ENCODE data around the gene IQSEC3. TPM values are rescaled to one million over a fixed set of nuclear protein-coding genes. Genes with fewer than 3 reads are reported as not detected.
A peak's percentile ranks its signal among the peaks of the same experiment; 100 is the strongest.
"Not testable (repeated sequence)": the region's sequence is repeated elsewhere in the genome, so short reads cannot be mapped to it uniquely, and the experiment has no call there.

The IQSEC3 gene
- total and polyA plus RNA-seq, 2 of the 13 experiments (the other 11 are each of a cell fraction or from before 2014, with no cell fraction given): not detected

GRCh38 chr12:44352-44751 is 22.2 kb upstream of the IQSEC3 start:
- H3K27me3 ChIP-seq (ENCODE audit: control insufficient read depth in 1 of 2, insufficient read depth in 2 of 2, low read length in 2 of 2): peaks cover 0 to 13% of the 10 kb centered on the region in 2 experiments; a peak in 2 of 5 replicates
- H3K4me1 ChIP-seq (ENCODE audit: insufficient read depth, low read length); H3K4me2 ChIP-seq (ENCODE audit: low read depth, low read length); H3K4me3 ChIP-seq (replicated peaks in 1 of 3; ENCODE audit: insufficient read depth in 1 of 3, low read depth in 2 of 3, low read length in 3 of 3); H3K9ac ChIP-seq (ENCODE audit: insufficient read depth, low read depth, low read length); H4K20me1 ChIP-seq (ENCODE audit: insufficient read depth, low read length); H2AFZ ChIP-seq (ENCODE audit: low read length); H3K27ac ChIP-seq (ENCODE audit: extremely low read length, insufficient read depth, low read length); FAIRE-seq; in situ Hi-C loops (cut with HindIII; ENCODE audit: extremely low pct_ligation_motif_present, low pct_unique_long_range_greater_than_20kb); H3K79me2 ChIP-seq (ENCODE audit: insufficient read depth, low read length); intact Hi-C loops (cut with micrococcal nuclease; ENCODE audit: unreplicated experiment); H3K36me3 ChIP-seq (replicated peaks in 1 of 2; ENCODE audit: control insufficient read depth in 1 of 2, insufficient read depth in 2 of 2, low read length in 2 of 2); H3K9me3 ChIP-seq (ENCODE audit: low read length); BruUV-seq (replicated peaks); POLR2A ChIA-PET; DNase-seq (ENCODE audit: low spot score); CTCF ChIA-PET (ENCODE audit: low intra/inter-chr PET ratio, low total read pairs); ATAC-seq: not testable (repeated sequence)
- WGBS (ENCODE audit: low lambda C conversion rate): 15% methylated on average over 5 of the region's 8 CpGs

- BruUV-seq (replicated peaks); H3K27ac ChIP-seq (ENCODE audit: extremely low read length, insufficient read depth, low read length); H3K36me3 ChIP-seq (replicated peaks in 1 of 2; ENCODE audit: control insufficient read depth in 1 of 2, insufficient read depth in 2 of 2, low read length in 2 of 2); POLR2A ChIA-PET; H4K20me1 ChIP-seq (ENCODE audit: insufficient read depth, low read length); H3K4me3 ChIP-seq (replicated peaks in 1 of 3; ENCODE audit: insufficient read depth in 1 of 3, low read depth in 2 of 3, low read length in 3 of 3); DNase-seq (ENCODE audit: low spot score); H3K9me3 ChIP-seq (ENCODE audit: low read length); H3K4me1 ChIP-seq (ENCODE audit: insufficient read depth, low read length); H3K27me3 ChIP-seq (ENCODE audit: control insufficient read depth in 1 of 2, insufficient read depth in 2 of 2, low read length in 2 of 2); in situ Hi-C loops (cut with HindIII; ENCODE audit: extremely low pct_ligation_motif_present, low pct_unique_long_range_greater_than_20kb); H2AFZ ChIP-seq (ENCODE audit: low read length); H3K4me2 ChIP-seq (ENCODE audit: low read depth, low read length); FAIRE-seq; CTCF ChIA-PET (ENCODE audit: low intra/inter-chr PET ratio, low total read pairs); H3K9ac ChIP-seq (ENCODE audit: insufficient read depth, low read depth, low read length); H3K79me2 ChIP-seq (ENCODE audit: insufficient read depth, low read length); intact Hi-C loops (cut with micrococcal nuclease; ENCODE audit: unreplicated experiment): not testable (repeated sequence)
- ATAC-seq: peak; percentile 57
- 19% methylated on average over 6 of the region's 6 CpGs for WGBS (ENCODE audit: low lambda C conversion rate)
Observed at GRCh38 chr12:45235-45990, 21.2 kb upstream of the IQSEC3 start.

- WGBS (ENCODE audit: low lambda C conversion rate): no CpG with 5 or more reads among the region's 5 CpGs
Observed at GRCh38 chr12:45991-46358, 20.6 kb upstream of the IQSEC3 start.

GRCh38 chr12:46542-46941 is 20.0 kb upstream of the IQSEC3 start:
- in situ Hi-C loops (cut with HindIII; ENCODE audit: extremely low pct_ligation_motif_present, low pct_unique_long_range_greater_than_20kb); CTCF ChIA-PET (ENCODE audit: low intra/inter-chr PET ratio, low total read pairs); H3K4me3 ChIP-seq (replicated peaks in 1 of 3; ENCODE audit: insufficient read depth in 1 of 3, low read depth in 2 of 3, low read length in 3 of 3); H4K20me1 ChIP-seq (ENCODE audit: insufficient read depth, low read length); DNase-seq (ENCODE audit: low spot score); POLR2A ChIA-PET; H3K27ac ChIP-seq (ENCODE audit: extremely low read length, insufficient read depth, low read length); H3K79me2 ChIP-seq (ENCODE audit: insufficient read depth, low read length); BruUV-seq (replicated peaks); H3K9me3 ChIP-seq (ENCODE audit: low read length); intact Hi-C loops (cut with micrococcal nuclease; ENCODE audit: unreplicated experiment); H3K4me1 ChIP-seq (ENCODE audit: insufficient read depth, low read length); H3K36me3 ChIP-seq (replicated peaks in 1 of 2; ENCODE audit: control insufficient read depth in 1 of 2, insufficient read depth in 2 of 2, low read length in 2 of 2); H3K9ac ChIP-seq (ENCODE audit: insufficient read depth, low read depth, low read length); H3K4me2 ChIP-seq (ENCODE audit: low read depth, low read length); FAIRE-seq; ATAC-seq; H2AFZ ChIP-seq (ENCODE audit: low read length): not testable (repeated sequence)
- WGBS (ENCODE audit: low lambda C conversion rate): 5% methylated on average over 5 of the region's 5 CpGs
- H3K27me3 ChIP-seq (ENCODE audit: control insufficient read depth in 1 of 2, insufficient read depth in 2 of 2, low read length in 2 of 2): peaks cover 0 to 12% of the 10 kb centered on the region in 2 experiments; a peak in 1 of 5 replicates

More at GRCh38 chr12:45991-46358, 20.6 kb upstream of the IQSEC3 start:
- FAIRE-seq; CTCF ChIA-PET (ENCODE audit: low intra/inter-chr PET ratio, low total read pairs); H3K4me1 ChIP-seq (ENCODE audit: insufficient read depth, low read length); H3K9ac ChIP-seq (ENCODE audit: insufficient read depth, low read depth, low read length); H3K27ac ChIP-seq (ENCODE audit: extremely low read length, insufficient read depth, low read length); H2AFZ ChIP-seq (ENCODE audit: low read length); BruUV-seq (replicated peaks); H4K20me1 ChIP-seq (ENCODE audit: insufficient read depth, low read length); H3K27me3 ChIP-seq (ENCODE audit: control insufficient read depth in 1 of 2, insufficient read depth in 2 of 2, low read length in 2 of 2); H3K4me3 ChIP-seq (replicated peaks in 1 of 3; ENCODE audit: insufficient read depth in 1 of 3, low read depth in 2 of 3, low read length in 3 of 3); in situ Hi-C loops (cut with HindIII; ENCODE audit: extremely low pct_ligation_motif_present, low pct_unique_long_range_greater_than_20kb); H3K9me3 ChIP-seq (ENCODE audit: low read length); intact Hi-C loops (cut with micrococcal nuclease; ENCODE audit: unreplicated experiment); DNase-seq (ENCODE audit: low spot score); H3K36me3 ChIP-seq (replicated peaks in 1 of 2; ENCODE audit: control insufficient read depth in 1 of 2, insufficient read depth in 2 of 2, low read length in 2 of 2); POLR2A ChIA-PET; H3K4me2 ChIP-seq (ENCODE audit: low read depth, low read length); H3K79me2 ChIP-seq (ENCODE audit: insufficient read depth, low read length): not testable (repeated sequence)
- peak; percentile 47; the same call in 2 of the 3 replicates for ATAC-seq
